VCaP (cell line): ENCODE results near the gene CHST11.

Experiments
- H3K27ac ChIP-seq: fragments of 450-650 bp; 2 replicates; pipeline ENCODE4 v1.5.1; 2017
- TF ChIP-seq, protein P1 (sequence below): fragments of 450-650 bp; conservative IDR thresholded peaks from 2 replicates; pipeline ENCODE4 v1.5.1; 2017; ENCODE audit warnings: mild to moderate bottlenecking, moderate library complexity

The CHST11 gene

DNA sequence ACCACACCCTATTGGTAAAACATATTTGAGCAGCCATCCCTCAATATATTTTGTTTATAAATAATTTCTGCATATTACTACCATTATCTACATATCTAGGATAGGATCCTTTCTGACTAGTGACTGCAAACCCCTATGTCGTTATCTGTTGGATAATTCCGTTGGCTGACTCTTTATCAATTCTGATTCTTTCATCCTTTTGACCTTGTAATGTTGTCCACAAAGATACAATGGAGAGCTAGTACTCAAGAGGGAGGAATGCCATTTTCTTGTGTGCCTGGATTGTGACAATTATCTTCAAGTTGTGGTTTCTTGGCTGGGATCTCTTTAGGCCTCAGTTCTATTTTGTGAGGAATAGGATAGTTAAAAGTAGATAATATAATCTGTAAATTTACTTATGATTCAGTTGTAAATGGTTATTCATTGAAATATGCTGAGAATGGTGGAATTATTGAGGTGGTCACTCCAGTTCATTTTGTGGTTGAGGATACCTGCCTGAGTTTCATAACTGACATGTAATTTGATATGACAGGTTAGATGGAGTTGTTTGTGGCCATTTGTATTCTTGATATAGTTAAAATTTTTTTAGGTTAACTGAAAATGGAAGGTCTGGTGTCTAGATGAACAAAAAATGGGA lies 10.1 kb downstream of the CHST11 start:
- no peak overlapping the region for H3K27ac ChIP-seq

GRCh38 chr12:104467346-104467837 lies 10.6 kb downstream of the CHST11 start:
- TF ChIP-seq, protein P1, sequence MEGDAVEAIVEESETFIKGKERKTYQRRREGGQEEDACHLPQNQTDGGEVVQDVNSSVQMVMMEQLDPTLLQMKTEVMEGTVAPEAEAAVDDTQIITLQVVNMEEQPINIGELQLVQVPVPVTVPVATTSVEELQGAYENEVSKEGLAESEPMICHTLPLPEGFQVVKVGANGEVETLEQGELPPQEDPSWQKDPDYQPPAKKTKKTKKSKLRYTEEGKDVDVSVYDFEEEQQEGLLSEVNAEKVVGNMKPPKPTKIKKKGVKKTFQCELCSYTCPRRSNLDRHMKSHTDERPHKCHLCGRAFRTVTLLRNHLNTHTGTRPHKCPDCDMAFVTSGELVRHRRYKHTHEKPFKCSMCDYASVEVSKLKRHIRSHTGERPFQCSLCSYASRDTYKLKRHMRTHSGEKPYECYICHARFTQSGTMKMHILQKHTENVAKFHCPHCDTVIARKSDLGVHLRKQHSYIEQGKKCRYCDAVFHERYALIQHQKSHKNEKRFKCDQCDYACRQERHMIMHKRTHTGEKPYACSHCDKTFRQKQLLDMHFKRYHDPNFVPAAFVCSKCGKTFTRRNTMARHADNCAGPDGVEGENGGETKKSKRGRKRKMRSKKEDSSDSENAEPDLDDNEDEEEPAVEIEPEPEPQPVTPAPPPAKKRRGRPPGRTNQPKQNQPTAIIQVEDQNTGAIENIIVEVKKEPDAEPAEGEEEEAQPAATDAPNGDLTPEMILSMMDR = no peak
- H3K27ac ChIP-seq = no peak overlapping the region

More for the DNA sequence above, 10.1 kb downstream of the CHST11 start:
- TF ChIP-seq, protein P1 = no peak

DNA sequence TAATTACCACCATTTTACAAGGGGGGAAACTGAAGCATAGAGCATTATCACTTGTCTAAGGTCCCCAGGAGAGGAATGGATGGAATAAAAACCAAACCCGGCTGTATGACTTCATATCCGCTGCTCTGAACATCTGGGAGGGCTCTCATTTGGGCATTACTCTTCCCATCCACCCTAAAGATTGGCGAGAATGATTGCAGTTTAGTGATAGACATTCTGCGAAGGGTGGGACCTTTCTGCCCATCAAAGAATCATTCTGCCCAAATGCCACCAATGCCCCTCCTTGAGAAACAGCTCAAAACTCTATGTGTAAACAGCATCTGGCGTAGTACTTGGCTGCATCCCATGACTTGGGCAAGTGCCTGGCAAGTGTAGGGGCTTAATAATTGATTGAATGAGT lies 11.6 kb downstream of the CHST11 start:
- TF ChIP-seq, protein P1 = no peak

DNA sequence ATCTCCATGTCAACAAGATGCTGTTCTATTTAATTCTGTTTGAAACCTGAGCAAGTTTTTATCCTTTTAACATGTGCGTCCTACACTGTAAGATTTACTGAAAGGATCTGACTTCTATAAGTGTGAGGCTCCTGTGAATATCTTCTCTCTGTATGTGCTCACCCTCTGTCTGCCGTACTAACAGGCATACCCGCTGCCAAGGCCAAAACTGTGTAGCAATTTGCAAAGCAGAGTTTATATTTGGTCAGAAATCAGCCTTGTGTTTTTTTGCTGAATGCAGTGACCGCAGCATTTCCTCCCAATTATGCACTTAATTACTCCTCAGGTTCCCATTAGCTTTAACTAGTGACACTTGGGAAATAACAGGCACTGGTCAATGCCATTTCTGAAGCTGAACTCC lies 12.3 kb downstream of the CHST11 start:
- TF ChIP-seq, protein P1 = no peak
- H3K27ac ChIP-seq = no peak overlapping the region

More for the DNA sequence above, 11.6 kb downstream of the CHST11 start:
- H3K27ac ChIP-seq = no peak overlapping the region

DNA sequence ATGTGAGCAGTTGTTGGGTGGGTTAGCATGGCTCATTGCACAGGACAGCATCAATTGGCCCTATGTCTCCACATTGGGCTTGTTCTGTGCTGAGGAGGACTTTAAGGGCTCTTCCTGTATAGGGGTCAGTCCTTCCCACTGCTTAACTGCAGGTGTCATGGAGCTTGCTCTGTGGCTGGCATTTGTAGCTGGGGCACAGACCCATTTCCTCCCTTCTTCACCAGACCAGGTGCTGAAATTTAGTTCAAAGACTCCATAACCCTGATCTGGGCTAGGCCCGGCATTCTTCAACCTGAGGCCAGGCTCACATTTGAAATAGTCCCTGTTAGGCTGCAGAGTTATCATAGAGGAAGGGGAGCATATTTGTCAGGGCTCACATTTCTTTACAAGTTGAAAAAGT lies 12.8 kb downstream of the CHST11 start:
- no peak overlapping the region for H3K27ac ChIP-seq
- TF ChIP-seq, protein P1 = no peak

GRCh38 chr12:104470521-104470920 lies 13.8 kb downstream of the CHST11 start:
- H3K27ac ChIP-seq = no peak overlapping the region
- TF ChIP-seq, protein P1 = no peak

DNA sequence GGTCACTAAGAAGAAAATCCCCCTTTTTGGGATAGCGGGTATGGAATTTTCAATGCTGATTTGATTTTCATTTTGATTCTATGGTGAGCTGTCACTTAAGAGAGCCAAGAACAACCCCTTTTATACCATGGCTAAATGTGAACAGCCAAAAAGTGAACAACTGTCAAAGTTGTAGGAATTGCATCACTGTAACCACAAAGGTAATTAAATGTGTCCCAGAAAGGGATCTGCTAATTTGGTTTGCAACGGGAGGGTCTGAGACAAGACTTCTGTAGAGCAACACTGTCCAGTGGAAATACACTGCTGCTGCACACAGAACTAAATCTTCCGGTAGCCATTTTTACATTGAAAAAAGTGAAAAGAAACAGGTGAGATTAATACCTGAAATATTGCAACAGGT lies 14.6 kb downstream of the CHST11 start:
- H3K27ac ChIP-seq = no peak overlapping the region
- TF ChIP-seq, protein P1 = no peak
